Mammary epithelial cell (primary cell): Measurements from ENCODE around the gene CPED1.

ENCODE experiments used
- CTCF ChIP-seq, 2 donors: IDR thresholded peaks in 1 of 2; conservative IDR thresholded peaks in 1 of 2; 2 replicates each; pipeline ENCODE4 v1.5.1; 2011 to 2012; ENCODE audit warnings: inconsistent platforms in 2 of 2, low read length in 2 of 2, mild to moderate bottlenecking in 2 of 2, control low read depth in 1 of 2, low read depth in 1 of 2; ENCODE audit not compliant: insufficient read depth in 1 of 2; ENCODE audit errors: extremely low read depth in 1 of 2
- EZH2 ChIP-seq: IDR thresholded peaks from 2 replicates; pipeline ENCODE4 v1.6.1; 2012; ENCODE audit warnings: low read length, inconsistent platforms, borderline replicate concordance

DNA sequence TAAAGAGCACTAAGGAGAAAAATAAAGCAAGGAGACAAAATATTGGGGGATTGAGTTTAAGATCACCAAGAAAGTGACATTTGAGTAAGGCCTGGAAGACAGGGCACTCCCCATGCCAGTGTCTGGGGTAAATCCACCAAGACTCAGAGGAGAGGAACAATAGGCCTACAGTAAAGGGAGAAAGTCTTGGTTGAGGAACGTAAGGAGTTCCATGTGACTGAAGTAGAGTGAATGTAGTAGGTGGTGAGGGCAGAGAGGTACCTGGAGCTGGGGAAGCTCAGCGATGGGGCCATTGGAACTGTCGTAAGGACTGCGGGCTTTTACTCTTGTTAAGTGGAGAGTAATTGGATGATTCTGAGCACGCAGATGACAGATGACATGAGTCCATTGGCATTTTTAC is 69.4 kb downstream of the CPED1 start:
- no peak for TF ChIP-seq EZH2
- no peak for TF ChIP-seq CTCF (conservative IDR thresholded peaks at IDR 0.05 in 1 of 2, IDR thresholded peaks at IDR 0.05 in 1 of 2; ENCODE audit: extremely low read depth in 1 of 2, insufficient read depth in 1 of 2, low read depth in 1 of 2, low read length in 2 of 2)
